ENCODE data around the gene CTTNBP2NL. TPM values are rescaled to one million over a fixed set of nuclear protein-coding genes. Genes with fewer than 3 reads are reported as not detected.

Gene CTTNBP2NL
- total RNA-seq, 2 experiments from 2014 or later = 0.84 to 1.2 TPM

GRCh38 chr1:112370996-112371395 lies 25.0 kb upstream of the CTTNBP2NL start:
- H3K27me3 Mint-ChIP-seq = peaks cover 60% of the 10 kb centered on the region
- no peak for DNase-seq
- H3K36me3 Mint-ChIP-seq (ENCODE audit: low read depth) = no peaks in the 10 kb centered on the region
- POLR2A ChIA-PET = no interaction called here
- no peak overlapping the region for H3K4me3 Mint-ChIP-seq
- CTCF ChIA-PET = interaction anchor here (0.6 to 1.4 kb wide), 5 partner anchors 10 to 319 kb away, joined by 3 read pairs; no protein-coding TSS in a partner anchor
- H3K27ac Mint-ChIP-seq = no peak overlapping the region
- H3K4me1 Mint-ChIP-seq = peaks cover 2% of the 10 kb centered on the region
- no peaks in the 10 kb centered on the region for H3K9me3 Mint-ChIP-seq

- POLR2A ChIA-PET = no interaction called here
- Mint-ChIP-seq H3K27me3 (peaks cover 64% of the 10 kb centered on the region), H3K9me3 (no peaks in the 10 kb centered on the region)
Observed at GRCh38 chr1:112371775-112372174, 24.2 kb upstream of the CTTNBP2NL start.

DNA sequence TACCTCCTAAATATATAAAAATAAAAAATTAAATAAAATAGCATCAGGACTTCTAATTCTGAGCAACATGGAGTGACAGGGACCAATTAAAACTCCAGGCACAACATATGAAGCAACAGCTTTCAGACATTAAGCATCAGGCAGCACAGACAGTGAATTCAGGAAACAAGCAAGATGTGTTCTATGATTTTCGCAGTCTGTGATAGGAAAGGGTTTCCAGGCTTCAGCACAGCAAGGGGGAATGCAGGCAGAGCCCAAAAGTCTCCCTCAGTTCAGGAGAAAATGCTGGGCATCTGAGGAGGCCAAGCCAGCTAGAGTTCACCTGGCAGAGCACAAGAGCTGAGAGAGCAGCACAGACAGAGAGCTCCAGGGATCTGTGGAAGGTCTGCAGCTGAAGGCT lies 22.2 kb upstream of the CTTNBP2NL start:
- ChIA-PET POLR2A (no interaction called here), CTCF (no interaction called here)
- H3K9me3 Mint-ChIP-seq = no peaks in the 10 kb centered on the region
- peaks cover 2% of the 10 kb centered on the region for H3K4me1 Mint-ChIP-seq
- H3K4me3 Mint-ChIP-seq = no peak overlapping the region
- no peak for DNase-seq
- peaks cover 62% of the 10 kb centered on the region for H3K27me3 Mint-ChIP-seq
- no peak overlapping the region for H3K27ac Mint-ChIP-seq
- no peaks in the 10 kb centered on the region for H3K36me3 Mint-ChIP-seq (ENCODE audit: low read depth)

More at GRCh38 chr1:112371775-112372174, 24.2 kb upstream of the CTTNBP2NL start:
- Mint-ChIP-seq H3K4me3 (no peak overlapping the region), H3K36me3 (ENCODE audit: low read depth) (no peaks in the 10 kb centered on the region), H3K27ac (no peak overlapping the region), H3K4me1 (peaks cover 2% of the 10 kb centered on the region)
- CTCF ChIA-PET = interaction anchor here (0.6 to 1.4 kb wide), 3 partner anchors 10 to 320 kb away, joined by 3 read pairs; no protein-coding TSS in a partner anchor
- DNase-seq = no peak

GRCh38 chr1:112375701-112376100 lies 20.3 kb upstream of the CTTNBP2NL start:
- Mint-ChIP-seq H3K27me3 (peaks cover 57% of the 10 kb centered on the region), H3K9me3 (no peaks in the 10 kb centered on the region), H3K27ac (no peak overlapping the region), H3K4me1 (no peaks in the 10 kb centered on the region), H3K4me3 (no peak overlapping the region), H3K36me3 (ENCODE audit: low read depth) (no peaks in the 10 kb centered on the region)
- CTCF ChIA-PET = no interaction called here
- POLR2A ChIA-PET = no interaction called here
- no peak for DNase-seq

- H3K27ac Mint-ChIP-seq = no peak overlapping the region
- POLR2A ChIA-PET = no interaction called here
- H3K36me3 Mint-ChIP-seq (ENCODE audit: low read depth) = no peaks in the 10 kb centered on the region
- H3K27me3 Mint-ChIP-seq = peaks cover 49% of the 10 kb centered on the region
- no peak for DNase-seq
- H3K4me3 Mint-ChIP-seq = no peak overlapping the region
- H3K9me3 Mint-ChIP-seq = no peaks in the 10 kb centered on the region
- no peaks in the 10 kb centered on the region for H3K4me1 Mint-ChIP-seq
- CTCF ChIA-PET = interaction anchor here (1.0 to 2.4 kb wide), 3 partner anchors 11 to 86 kb away, joined by 3 to 8 read pairs (median 6); no protein-coding TSS in a partner anchor
Observed at GRCh38 chr1:112380356-112380755, 15.7 kb upstream of the CTTNBP2NL start.

DNA sequence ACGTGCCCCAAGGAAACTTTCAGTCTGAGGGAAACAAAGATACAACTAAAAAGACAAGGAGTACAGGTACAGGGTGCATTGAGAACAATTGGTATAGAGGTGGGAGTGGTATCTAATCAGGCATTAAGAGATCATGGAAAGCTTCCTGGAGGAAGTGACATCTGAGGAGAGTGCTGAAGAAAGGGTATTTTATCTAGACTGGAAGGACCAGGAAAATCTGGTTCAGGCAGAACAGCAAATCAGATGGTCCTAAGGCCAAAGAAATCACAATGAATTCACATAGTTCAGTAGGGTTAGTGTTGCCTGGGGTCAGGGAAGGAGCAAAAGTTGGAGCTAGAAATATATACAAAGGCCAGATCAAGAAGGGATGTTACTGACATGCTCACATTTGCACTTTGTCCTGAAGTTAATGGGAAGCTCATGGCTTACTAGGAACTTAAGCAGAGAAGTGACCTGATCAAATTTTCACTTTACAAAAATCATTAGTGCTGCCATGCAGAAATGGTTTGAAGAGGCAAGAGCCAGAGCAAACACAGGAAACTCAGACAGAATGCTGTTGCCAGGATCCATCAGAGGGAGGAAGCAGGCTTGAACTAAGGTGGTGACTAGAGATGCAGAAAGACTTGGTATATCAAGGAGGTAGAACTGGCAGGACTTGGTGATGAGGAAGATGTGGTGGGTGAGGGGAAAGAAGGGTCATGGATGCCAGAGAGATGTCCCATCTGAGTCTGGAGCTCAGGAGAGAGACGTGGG lies 14.5 kb upstream of the CTTNBP2NL start:
- CTCF ChIA-PET = interaction anchor here (0.7 to 2.4 kb wide), 4 partner anchors 10 to 1889 kb away, joined by 3 to 8 read pairs (median 4); no protein-coding TSS in a partner anchor
- Mint-ChIP-seq H3K27ac (no peak overlapping the region), H3K4me1 (no peaks in the 10 kb centered on the region), H3K36me3 (ENCODE audit: low read depth) (no peaks in the 10 kb centered on the region), H3K9me3 (no peaks in the 10 kb centered on the region), H3K4me3 (no peak overlapping the region), H3K27me3 (peaks cover 39% of the 10 kb centered on the region)
- POLR2A ChIA-PET = no interaction called here
- no peak for DNase-seq

DNA sequence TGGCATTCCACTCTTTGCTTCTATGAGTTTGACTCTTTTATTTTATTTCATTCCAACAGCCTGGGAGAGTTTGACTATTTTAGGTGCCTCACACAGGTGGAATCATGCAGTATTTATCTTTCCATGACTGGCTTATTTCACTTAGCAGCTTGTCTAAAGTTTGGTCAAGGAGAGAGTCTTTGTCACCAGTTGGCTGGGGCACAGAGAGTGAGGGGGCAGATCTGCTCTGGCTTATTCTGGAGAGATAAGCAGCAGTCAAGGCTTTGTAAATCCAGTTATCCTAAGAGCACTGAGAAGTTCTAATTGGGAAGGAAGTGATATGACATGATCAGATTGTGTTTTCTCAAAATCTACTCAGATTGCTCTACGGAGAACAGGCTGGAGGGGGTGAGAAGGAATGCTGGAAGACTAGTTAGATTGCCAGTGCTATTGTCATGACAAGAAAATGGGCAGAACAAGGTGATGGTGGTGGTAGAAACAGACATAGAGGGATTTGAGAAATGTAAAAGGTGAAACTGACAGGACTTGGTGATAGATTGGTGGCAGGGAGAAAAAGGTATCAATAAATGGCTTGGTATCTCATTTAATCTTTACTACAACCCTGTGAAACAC lies 12.1 kb upstream of the CTTNBP2NL start:
- POLR2A ChIA-PET = no interaction called here
- DNase-seq = no peak
- H3K27me3 Mint-ChIP-seq = peaks cover 34% of the 10 kb centered on the region
- H3K27ac Mint-ChIP-seq = no peak overlapping the region
- no peaks in the 10 kb centered on the region for H3K4me1 Mint-ChIP-seq
- H3K4me3 Mint-ChIP-seq = no peak overlapping the region
- H3K36me3 Mint-ChIP-seq (ENCODE audit: low read depth) = no peaks in the 10 kb centered on the region
- H3K9me3 Mint-ChIP-seq = no peaks in the 10 kb centered on the region
- CTCF ChIA-PET = no interaction called here

- DNase-seq = no peak
- Mint-ChIP-seq H3K9me3 (no peaks in the 10 kb centered on the region), H3K27ac (no peak overlapping the region), H3K27me3 (peaks cover 29% of the 10 kb centered on the region), H3K4me3 (no peak overlapping the region), H3K36me3 (ENCODE audit: low read depth) (no peaks in the 10 kb centered on the region), H3K4me1 (peaks cover 8% of the 10 kb centered on the region)
- ChIA-PET POLR2A (no interaction called here), CTCF (interaction anchor here (0.8 kb wide), 1 partner anchor 80 kb away, joined by 4 read pairs; no protein-coding TSS in a partner anchor)
Observed at GRCh38 chr1:112386024-112386723, 9.8 kb upstream of the CTTNBP2NL start.

GRCh38 chr1:112386731-112387346 lies 9.2 kb upstream of the CTTNBP2NL start:
- no peak overlapping the region for H3K4me3 Mint-ChIP-seq
- H3K9me3 Mint-ChIP-seq = no peaks in the 10 kb centered on the region
- DNase-seq = no peak
- ChIA-PET CTCF (interaction anchor here (0.8 to 1.0 kb wide), 2 partner anchors 77 to 80 kb away, joined by 3 to 4 read pairs; no protein-coding TSS in a partner anchor), POLR2A (no interaction called here)
- H3K27ac Mint-ChIP-seq = no peak overlapping the region
- peaks cover 12% of the 10 kb centered on the region for H3K4me1 Mint-ChIP-seq
- no peaks in the 10 kb centered on the region for H3K36me3 Mint-ChIP-seq (ENCODE audit: low read depth)
- H3K27me3 Mint-ChIP-seq = peaks cover 22% of the 10 kb centered on the region

GRCh38 chr1:112387807-112388206 lies 8.2 kb upstream of the CTTNBP2NL start:
- CTCF ChIA-PET = interaction anchor here (1.0 kb wide), 1 partner anchor 76 kb away, joined by 3 read pairs; no protein-coding TSS in a partner anchor
- Mint-ChIP-seq H3K27me3 (peaks cover 20% of the 10 kb centered on the region), H3K4me3 (no peak overlapping the region), H3K9me3 (no peaks in the 10 kb centered on the region), H3K4me1 (peaks cover 12% of the 10 kb centered on the region), H3K36me3 (ENCODE audit: low read depth) (no peaks in the 10 kb centered on the region), H3K27ac (no peak overlapping the region)
- POLR2A ChIA-PET = no interaction called here
- no peak for DNase-seq

GRCh38 chr1:112388436-112388835 lies 7.6 kb upstream of the CTTNBP2NL start:
- Mint-ChIP-seq H3K27me3 (peaks cover 16% of the 10 kb centered on the region), H3K4me1 (peaks cover 12% of the 10 kb centered on the region)

GRCh38 chr1:112389689-112390088 lies 6.3 kb upstream of the CTTNBP2NL start:
- ChIA-PET POLR2A (no interaction called here), CTCF (interaction anchor here (1.1 to 4.0 kb wide), 5 partner anchors 61 to 341 kb away, joined by 3 to 34 read pairs (median 5); partner anchors contain the start of gene PPM1J)
- Mint-ChIP-seq H3K36me3 (ENCODE audit: low read depth) (no peaks in the 10 kb centered on the region), H3K4me3 (no peak overlapping the region), H3K9me3 (no peaks in the 10 kb centered on the region), H3K27ac (no peak overlapping the region), H3K4me1 (peaks cover 21% of the 10 kb centered on the region), H3K27me3 (peaks cover 8% of the 10 kb centered on the region)
- DNase-seq = no peak

More at GRCh38 chr1:112388436-112388835, 7.6 kb upstream of the CTTNBP2NL start:
- H3K9me3 Mint-ChIP-seq = no peaks in the 10 kb centered on the region
- CTCF ChIA-PET = no interaction called here
- H3K27ac Mint-ChIP-seq = no peak overlapping the region
- H3K4me3 Mint-ChIP-seq = no peak overlapping the region
- POLR2A ChIA-PET = no interaction called here
- no peak for DNase-seq
- no peaks in the 10 kb centered on the region for H3K36me3 Mint-ChIP-seq (ENCODE audit: low read depth)
